Activated CD8-positive, alpha-beta memory T cell treated with anti-CD3 and anti-CD28 coated beads, Interleukin-2, amount 50 U/mL, for 24 hours (primary cell): ENCODE data around the gene ZNF337.
"Not testable (repeated sequence)": the region's sequence is repeated elsewhere in the genome, so short reads cannot be mapped to it uniquely, and the experiment has no call there.

ENCODE experiments used
- DNase-seq: peaks from one replicate; pipeline ENCODE4 v3.0.0-alpha.2; 2020; ENCODE audit errors: extremely low read depth

Gene ZNF337

DNA sequence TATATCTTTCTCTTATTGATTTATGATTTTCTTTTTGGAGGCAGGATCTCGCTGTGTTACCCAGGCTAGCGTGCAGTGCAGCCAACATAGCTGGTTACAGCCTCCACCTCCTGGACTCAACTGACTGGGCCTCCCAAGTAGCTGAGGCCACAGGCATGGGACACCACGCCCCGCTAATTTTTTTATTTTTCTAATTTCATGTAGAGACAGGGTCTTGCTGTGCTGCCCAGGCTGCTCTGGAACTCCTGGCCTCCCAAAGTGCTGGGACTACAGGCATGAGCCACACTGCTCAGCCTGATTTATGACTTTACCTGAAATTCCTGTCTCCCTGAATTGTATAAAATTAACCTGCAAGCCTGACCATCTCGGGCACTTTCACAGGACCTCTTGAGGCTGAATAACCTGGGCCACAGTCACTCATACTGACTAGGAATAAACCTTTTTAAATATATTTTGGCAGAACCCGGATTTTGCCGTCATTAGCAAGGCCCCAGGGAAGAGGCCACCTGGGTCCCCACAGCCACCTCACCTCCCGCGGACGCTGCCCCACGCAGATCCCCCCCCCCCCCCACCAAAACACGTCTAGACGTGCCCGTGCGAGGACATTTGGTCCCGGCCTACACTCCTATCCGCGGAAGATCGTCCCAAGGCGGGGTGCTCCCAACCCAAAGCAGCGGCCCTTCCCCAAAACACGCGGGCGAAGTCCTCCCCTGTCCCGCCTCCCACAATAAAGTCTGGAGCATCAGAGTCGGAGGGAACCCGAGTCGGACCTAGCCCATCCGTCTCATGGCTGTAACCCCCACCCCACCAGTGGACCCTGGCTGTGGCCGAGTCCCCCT lies 902 bp downstream of the ZNF337 start:
- no peak for DNase-seq

DNA sequence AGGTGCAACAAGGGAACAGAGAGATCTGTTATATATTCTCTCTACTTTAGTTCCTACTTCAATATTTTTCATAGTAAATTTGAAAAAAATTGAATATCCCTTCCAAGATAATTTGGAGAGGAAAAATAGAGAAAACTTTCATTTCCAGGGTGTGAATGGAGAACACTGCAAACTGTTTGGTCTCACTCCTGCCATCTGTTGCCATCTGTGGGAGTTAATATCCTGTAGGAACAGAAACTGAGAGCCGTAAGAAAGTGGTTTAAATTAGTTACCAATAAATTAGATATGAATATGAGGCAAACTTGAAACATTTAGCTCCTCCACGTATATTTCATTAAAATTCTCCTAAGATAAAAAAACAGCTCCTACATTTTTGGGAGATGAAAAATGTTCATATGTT lies 4.2 kb downstream of the ZNF337 start:
- DNase-seq: no peak

DNA sequence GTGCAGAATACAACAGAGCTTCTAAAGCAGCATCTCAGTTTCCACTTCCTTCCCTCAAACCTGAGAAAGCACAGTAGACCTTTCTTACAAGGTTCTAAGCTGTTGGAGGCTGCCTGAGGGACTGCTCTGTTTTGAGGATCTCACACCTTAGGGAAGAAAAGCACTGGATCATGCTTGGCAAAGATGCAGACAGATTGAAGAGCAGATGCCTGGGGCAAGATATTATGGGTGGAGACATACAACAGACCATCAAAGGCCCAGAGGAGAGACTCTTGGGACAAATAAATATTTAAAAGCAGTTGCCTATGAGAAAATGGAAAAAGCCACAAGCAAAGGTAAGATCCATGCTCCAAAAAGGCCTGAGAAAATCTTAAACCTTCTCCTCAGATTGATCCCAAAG lies 6.2 kb downstream of the ZNF337 start:
- DNase-seq: no peak

DNA sequence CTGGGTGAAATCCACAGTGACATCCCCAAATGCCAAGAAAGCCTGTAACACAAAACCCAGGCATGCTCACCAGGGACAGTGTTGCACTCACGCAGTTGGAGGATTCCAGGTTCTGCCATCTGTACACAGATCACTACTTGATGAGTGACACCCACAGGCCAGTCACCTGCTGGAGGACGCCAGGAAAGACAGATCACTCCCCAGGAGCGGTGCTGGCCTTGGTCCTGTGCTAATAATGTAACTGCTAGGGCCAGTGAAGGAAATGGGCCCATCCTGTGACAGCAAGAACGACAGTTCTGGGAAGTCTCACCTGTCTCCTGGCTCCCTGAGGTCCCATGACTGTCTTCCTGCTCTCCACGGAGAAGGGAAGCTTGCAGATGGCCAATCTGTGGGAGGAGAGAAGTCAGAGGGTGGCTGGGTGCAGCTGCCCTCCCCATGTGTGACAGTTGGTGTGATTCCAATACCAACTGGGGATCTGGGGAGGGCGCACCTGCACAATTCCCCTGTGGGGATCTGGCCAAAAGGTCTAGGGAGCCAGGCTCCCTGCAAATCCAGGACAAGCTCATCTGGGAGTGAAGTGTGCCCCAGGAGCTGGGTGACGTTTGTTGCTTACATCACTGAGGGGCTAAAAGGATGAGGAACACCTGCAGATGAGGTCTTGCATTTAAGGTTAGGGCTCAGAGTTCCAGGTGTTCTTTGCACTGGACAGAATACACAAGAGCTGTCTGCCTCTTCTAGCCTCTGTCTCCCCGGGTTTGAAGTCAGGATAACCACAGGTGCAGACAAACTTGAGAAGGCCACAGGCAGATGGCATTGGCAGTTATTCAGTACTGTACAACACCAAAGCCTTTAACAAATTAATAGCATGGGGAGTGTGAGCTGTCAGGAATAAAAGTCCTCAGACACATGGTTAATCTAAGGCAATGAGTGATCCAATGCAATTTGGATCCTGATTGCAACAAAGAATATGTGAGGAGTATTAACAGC lies 10.3 kb downstream of the ZNF337 start:
- no peak for DNase-seq

DNA sequence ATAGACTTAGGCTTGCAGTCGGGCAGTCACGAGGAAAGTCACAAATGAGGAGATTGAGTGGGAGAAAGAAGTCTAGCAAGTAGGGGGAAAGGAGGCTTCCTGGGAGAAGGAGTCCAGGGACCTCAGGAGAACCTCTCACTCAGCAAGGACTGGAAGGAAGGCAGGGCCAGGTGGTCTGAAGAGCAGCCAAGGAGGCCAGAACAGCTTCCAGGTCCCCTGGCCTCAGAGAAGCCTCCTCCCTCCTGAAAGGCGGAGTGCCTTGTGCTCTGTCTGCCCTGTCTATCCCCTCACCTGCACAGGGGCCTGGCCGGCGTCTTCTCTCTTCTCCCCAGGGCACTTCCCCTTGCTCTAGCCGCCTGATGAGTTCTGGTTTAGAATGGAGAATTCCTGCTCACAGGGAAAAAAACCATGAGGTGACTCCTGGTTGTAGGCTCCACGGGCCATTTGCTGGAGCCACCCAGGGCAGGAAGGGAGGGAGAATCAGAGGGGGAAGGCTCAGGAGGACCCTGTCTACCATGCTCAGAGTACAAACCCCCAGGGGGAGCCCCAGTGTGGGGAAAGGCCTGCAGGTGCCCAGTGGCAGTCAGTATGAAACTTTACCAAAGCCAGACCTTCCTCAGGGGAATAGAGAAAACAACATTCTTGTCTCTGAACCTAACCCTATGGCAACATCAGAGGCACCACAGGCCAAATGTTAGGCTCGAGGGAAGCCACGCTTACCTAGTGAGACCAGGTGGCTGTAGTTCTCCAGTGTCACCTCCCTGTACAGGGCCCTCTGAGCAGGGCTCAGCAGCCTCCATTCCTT lies 11.2 kb downstream of the ZNF337 start:
- no peak for DNase-seq

DNA sequence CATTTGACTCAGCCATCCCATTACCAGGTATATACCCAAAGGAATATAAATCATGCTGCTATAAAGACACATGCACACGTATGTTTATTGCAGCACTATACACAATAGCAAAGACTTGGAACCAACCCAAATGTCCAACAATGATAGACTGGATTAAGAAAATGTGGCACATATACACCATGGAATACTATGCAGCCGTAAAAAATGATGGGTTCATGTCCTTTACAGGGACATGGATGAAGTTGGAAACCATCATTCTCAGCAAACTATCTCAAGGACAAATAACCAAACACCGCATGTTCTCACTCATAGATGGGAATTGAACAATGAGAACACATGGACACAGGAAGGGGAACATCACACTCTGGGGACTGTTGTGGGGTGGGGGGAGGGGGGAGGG lies 12.8 kb downstream of the ZNF337 start:
- DNase-seq: not testable (repeated sequence)

DNA sequence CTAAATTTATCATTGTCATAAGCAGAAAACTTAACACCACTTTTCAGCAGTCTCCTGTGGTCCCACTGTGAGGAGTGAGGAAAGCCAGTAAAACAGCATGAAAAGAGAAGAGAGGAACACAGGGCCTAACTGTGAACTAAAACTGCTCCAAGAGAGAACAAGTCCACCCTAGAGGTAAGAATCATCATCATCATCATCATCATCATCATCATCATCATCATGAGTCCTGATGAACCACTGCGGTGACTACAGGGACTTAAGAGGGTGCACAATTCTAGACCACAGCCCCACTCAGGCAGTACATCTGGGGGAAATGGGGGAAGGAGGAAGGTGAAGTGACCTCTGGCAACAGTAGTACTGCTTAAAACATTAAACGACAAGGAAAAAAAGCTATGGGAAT lies 13.6 kb downstream of the ZNF337 start:
- DNase-seq: no peak

DNA sequence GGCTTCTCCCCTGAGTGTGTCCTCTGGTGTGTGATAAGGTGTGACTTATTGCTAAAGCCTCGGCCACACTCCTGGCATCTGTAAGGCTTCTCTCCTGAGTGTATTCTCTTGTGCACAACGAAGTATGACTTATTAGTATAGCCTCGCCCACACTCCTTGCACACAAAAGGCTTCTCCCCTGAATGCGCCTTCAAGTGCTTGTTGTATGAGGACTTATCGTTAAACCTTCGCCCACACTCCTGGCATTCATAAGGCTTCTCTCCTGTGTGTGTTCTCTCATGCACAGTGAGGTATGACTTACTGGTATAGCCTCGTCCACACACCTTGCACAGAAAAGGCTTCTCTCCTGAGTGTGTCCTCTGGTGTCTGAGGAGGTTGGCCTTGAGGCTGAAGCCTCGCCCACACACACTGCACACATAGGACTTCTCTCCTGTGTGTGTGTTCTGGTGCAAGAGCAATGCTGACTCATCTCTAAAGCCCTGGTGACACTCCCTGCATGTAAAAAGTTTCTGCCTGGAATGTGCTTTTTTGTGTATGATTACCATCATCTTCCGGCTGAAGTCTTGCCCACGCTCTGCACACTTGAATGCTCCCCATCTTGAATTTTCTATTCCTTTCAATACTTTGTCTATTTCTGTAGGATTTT lies 20.4 kb downstream of the ZNF337 start:
- no peak for DNase-seq

DNA sequence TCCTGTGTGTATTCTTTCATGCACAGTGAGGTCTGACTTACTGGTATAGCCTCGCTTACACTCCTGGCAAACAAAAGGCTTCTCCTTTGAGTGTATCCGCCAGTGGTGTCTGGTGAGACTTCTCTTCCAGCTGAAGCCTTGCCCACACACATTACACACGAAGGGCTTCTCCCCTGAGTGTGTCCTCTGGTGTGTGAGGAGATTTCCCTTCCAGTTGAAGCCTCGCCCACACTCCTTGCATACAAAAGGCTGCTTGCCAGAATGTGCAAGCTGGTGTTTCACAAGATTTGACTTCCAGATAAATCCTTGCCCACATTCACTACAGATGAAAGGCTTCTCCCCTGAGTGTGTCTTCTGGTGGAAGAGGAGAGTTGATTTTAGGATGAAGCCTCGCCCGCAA lies 21.5 kb downstream of the ZNF337 start:
- DNase-seq: no peak

DNA sequence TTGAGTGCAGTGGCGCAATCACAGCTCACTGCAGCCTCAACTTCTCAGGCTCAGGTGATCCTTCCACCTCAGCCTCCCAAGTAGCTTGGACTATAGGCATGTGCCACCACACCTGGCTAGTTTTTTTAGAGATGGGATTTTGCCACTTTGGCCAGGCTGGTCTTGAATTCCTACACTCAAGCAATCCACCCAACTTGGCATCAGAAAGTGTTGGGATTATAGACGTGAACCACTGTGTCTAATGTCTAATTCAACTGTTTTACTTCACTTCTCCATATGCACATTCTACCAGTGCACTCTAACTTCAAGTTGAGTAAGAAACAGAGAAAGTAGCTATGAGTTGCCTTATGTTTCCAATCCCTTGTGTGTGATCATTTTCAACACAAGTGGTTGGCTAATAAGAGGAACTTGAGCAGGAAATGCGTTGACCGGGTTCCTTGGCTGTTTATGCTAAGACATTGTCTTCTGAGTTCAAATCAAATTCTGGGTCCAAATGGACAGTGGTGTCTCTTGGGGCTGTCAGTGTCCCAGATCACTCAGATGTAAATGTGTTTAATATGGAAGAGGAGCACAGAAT lies 23.9 kb downstream of the ZNF337 start:
- DNase-seq: no peak

DNA sequence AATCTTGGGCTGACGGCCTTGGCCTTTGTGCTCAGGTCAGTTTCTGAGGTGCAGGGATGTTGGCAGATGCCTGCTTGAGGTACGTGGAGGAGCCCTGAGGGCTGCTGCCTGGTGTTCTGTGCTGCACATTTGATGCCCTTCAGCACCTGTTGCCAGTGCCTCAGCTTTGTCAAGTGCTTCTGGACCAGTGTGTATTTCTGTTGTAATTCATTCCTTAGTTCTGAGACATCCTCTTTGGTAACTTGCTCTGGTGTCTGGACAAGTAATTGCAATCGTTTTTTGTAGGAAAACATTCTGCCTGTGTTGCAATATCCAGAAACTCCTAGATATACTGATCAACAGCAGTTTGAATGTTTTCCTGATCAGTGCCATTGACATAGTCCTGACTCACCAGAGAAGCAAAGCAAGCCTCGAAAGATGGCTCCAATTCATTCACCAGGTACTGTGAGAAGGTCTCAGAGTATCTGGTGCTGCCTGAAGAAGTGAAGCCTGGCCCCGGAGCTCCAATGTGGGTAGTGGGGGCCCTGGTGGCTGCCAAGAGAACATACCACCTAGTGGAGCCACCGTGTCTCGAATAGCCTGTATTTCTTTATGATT lies 26.7 kb downstream of the ZNF337 start:
- no peak for DNase-seq

DNA sequence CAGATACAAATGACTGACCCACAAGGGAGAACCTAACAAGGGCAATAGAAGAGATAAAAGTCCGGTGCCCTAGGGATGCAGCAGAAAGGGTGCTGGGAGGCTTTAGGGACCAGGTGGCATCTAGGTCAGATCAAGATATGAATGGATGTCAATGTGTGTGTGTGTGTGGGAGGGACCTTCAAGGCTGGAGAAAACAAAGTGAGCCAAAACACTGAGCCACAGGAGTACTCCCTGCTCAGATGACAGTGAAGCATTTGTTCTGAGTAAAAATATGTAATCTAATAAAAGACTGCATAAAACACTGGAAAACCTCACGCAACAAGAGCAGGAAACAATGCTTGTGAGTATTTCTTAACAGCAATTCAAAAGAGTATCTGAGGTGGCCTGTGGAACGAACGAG lies 28.2 kb downstream of the ZNF337 start:
- DNase-seq: no peak

DNA sequence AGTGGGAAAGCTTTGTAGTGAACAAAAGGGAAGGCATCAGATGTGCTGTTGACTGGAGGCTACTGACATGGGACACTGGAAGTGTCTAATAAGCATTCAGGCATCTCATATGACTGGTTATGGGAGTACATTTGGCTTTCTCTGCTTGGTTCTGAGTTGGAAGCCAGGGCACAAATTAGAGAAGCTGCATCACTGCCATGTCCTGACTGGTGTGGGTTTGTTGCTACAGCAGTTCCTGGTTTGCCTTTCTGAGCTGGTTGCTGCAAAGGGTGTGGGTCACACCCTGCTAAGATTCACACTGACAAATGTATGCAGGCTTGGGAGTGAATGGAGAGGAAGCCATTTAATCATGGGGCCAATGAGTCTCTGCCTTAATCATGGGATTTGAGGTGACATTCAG lies 36.7 kb downstream of the ZNF337 start:
- no peak for DNase-seq

DNA sequence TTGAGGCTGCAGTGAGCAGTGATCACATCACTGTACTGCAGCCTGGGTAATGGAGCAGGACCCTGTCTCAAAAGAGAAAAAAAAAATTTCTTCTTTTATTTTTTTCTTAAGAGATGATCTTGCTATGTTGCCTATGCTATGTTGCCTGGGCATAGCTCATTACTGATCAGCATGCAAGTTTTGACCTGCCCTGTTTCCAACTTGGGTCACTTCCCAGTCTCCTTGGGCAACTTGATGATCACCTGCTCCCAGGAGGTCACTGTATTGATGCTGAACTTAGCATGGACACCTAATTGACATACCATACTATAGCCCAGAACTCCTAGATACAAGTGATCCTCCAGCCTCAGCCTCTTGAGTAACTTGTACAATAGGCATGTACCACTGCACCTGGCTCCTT lies 42.2 kb downstream of the ZNF337 start:
- no peak for DNase-seq

DNA sequence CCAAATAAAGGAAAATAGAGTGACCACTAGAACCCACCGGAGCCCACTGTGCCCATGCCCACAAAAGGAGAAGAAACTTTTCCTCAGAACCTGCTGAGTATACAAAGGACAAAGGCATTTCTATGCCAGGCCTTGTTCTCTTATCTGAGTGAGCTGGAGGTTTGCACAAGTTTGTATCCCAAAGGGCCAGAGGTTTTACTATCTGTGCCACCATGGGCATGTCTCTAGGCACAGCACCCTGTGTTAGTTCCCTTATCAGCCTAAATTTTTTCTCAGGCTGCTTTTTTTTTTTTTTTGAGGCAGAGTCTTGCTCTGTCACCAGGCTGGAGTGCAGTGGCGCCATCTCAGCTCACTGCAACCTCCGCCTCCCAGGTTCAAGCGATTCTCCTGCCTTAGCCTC lies 43.8 kb downstream of the ZNF337 start:
- not testable (repeated sequence) for DNase-seq

DNA sequence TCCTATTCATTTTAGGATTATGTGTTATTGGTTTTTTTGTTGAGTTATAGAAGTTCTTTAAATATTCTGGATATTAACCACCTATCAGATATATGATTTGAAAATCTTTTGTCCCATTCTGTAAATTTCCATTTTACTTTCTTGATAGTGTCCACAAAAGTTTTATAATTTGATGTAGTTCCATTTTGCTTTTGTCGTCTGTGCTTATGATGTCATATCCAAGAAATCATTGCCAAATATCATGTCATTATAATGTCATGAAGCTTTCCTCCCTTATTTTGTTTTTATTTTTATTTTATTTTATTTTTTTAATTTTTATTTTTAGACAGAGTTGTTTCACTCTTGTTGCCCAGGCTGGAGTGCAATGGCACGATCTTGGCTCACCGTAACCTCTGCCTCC lies 51.8 kb downstream of the ZNF337 start:
- no peak for DNase-seq

DNA sequence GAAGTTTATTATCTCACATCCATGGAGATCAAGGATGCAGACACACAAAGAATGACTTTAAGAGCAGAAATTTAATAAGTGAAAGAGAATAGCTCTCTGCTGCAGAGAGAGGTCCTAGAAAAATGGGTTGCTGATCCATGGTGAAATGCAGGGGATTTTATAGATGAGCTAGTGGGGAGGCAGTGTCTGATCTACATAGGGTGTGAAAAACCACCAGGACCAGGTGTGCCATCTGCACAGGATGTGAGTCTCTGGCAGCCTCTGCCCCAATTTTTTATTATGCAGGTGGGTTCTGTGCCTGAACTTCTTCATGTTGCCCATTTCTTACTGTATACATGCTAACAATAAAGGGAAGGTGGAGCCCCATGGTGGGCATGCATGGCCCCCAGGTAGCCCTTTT lies 52.9 kb downstream of the ZNF337 start:
- no peak for DNase-seq

DNA sequence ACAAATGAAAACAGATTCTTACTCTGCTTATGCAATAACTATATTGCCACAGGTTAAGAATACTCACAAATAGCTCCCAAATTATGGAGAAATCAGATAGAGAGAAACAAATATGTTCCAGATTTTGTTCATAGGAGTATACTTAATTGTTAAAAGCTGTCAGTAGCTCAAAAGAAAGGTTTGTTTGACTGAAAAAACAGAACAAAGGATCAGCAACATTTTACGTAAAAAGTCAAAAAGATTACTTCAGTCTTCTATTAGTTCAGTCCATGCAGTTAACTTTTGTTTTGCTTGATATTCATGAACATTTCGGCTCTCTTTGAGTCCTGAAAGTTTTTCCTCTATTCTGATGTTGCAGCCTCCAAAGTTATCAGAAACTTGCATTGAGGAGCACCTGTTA lies 59.4 kb downstream of the ZNF337 start:
- DNase-seq: no peak

DNA sequence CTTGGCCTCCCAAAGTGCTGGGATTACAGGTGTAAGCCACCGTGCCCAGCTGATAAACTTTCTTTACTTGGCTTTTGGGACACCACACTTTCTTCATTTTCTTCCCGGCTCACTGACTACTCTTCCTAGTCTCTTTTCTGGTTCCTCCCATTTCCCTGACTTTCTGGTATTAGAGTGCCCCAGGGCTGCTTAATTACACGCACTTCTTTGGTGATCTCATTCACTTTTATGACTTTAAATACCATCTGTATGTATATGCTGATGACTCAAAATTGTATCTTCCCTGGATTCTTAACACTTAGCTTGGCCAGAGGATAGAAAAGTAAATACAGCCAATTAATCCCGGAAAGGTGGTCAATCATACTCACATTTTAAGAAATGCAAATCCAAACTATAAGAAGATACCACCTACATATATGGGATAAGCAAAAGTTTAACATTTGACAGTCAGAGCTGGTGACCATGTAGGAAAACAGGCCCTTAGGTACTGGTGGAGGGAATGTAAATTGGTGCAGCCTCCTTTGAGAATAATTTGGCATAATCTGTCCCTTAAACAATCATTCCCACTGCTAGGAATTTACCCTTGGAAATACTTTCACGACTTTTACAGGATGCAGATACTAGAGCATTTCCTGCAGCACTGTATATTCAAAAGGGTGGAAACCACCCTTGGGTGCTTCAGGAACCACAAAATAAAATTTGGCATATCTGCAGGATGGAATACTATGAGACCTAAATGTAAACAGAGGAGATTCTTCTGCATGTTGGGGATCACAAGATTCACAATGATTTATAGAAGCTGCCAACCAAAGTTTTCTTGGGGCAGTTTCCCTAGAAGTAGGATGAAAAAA lies 63.5 kb downstream of the ZNF337 start:
- DNase-seq: no peak

DNA sequence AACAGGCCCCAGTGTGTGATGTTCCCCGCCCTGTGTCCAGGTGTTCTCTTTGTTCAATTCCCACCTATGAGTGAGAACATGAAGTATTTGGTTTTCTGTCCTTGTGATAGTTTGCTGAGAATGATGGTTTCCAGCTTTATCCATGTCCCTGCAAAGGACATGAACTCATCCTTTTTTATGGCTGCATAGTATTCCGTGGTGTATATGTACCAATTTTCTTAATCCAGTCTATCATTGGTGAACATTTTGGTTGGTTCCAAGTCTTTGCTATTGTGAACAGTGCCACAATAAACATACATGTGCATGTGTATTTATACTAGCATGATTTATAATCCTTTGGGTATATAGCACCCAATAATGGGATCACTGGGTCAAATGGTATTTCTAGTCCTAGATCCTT lies 66.0 kb downstream of the ZNF337 start:
- DNase-seq: not testable (repeated sequence)
